ENCODE data around the gene CDC42BPB.

- TF ChIP-seq CTCF (IDR thresholded peaks at IDR 0.05) (no peak), EP300 (IDR thresholded peaks at IDR 0.05) (no peak), POLR2AphosphoS5 (IDR thresholded peaks at IDR 0.05) (no peak)
Observed at GRCh38 chr14:103095210-103095778, 37.9 kb upstream of the CDC42BPB start.

Measured in esophagus muscularis mucosa (tissue), 4 donors.